Limb (tissue), 2 donors: ENCODE measurements around the gene MAPT.
"Not testable (repeated sequence)": the region's sequence is repeated elsewhere in the genome, so short reads cannot be mapped to it uniquely, and the experiment has no call there.

Experiments
- DNase-seq, 2 donors: peaks; one replicate each; pipeline ENCODE4 v3.0.0-alpha.2; 2016; ENCODE audit errors: extremely low spot score in 2 of 2

The MAPT gene

GRCh38 chr17:46008591-46008990, 114.2 kb downstream of the MAPT start:
- DNase-seq: no peak

GRCh38 chr17:46009681-46010596, 115.6 kb downstream of the MAPT start:
- no peak for DNase-seq

GRCh38 chr17:46010597-46011186, 116.3 kb downstream of the MAPT start:
- no peak for DNase-seq

- no peak for DNase-seq
Observed at GRCh38 chr17:46011711-46012505, 117.6 kb downstream of the MAPT start.

GRCh38 chr17:46012506-46013079, 118.2 kb downstream of the MAPT start:
- no peak for DNase-seq

GRCh38 chr17:46013127-46013501, 118.8 kb downstream of the MAPT start:
- DNase-seq: no peak

- DNase-seq: no peak
Observed at GRCh38 chr17:46013502-46014165, 119.3 kb downstream of the MAPT start.

- DNase-seq: not testable (repeated sequence)
Observed at GRCh38 chr17:46019408-46019925, 125.1 kb downstream of the MAPT start.

- no peak for DNase-seq
Observed at GRCh38 chr17:46020023-46020761, 125.8 kb downstream of the MAPT start.

- DNase-seq: no peak
Observed at GRCh38 chr17:46020998-46021397, 126.6 kb downstream of the MAPT start.

- not testable (repeated sequence) for DNase-seq
Observed at GRCh38 chr17:46023366-46023765, 129.0 kb downstream of the MAPT start.

- DNase-seq: no peak
Observed at GRCh38 chr17:46023783-46024388, 129.5 kb downstream of the MAPT start.

- no peak for DNase-seq
Observed at GRCh38 chr17:46024590-46024989, 130.2 kb downstream of the MAPT start.

- DNase-seq: no peak
Observed at GRCh38 chr17:46025060-46025459, 130.7 kb downstream of the MAPT start.

GRCh38 chr17:46025510-46026165, 131.3 kb downstream of the MAPT start:
- no peak for DNase-seq

GRCh38 chr17:46026166-46027047, 132.1 kb downstream of the MAPT start:
- no peak for DNase-seq

- DNase-seq: no peak
Observed at GRCh38 chr17:46027048-46027975, 133.0 kb downstream of the MAPT start.
